Measurements from ENCODE around the gene LMF1.

DNA sequence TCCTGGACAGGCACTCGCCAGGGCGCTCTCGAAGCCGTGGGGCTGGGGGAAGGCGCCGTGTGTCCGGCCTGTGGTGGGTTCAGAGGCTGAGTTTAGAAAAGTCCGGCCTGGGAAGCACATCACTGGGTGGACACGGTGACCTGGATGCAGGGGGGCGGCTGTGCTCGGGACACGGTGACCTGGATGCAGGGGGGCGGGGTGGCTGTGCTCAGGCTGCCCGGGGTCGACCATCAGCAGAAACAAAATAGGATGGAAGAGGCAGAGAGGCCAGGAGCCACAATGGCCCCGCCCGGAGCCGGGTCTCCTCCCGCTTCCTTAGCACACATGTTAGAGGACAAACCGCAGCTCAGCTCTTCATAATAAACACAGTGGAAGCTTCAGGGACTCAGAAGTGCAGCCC, 127.0 kb downstream of the LMF1 start:
- TF ChIP-seq, protein P1, sequence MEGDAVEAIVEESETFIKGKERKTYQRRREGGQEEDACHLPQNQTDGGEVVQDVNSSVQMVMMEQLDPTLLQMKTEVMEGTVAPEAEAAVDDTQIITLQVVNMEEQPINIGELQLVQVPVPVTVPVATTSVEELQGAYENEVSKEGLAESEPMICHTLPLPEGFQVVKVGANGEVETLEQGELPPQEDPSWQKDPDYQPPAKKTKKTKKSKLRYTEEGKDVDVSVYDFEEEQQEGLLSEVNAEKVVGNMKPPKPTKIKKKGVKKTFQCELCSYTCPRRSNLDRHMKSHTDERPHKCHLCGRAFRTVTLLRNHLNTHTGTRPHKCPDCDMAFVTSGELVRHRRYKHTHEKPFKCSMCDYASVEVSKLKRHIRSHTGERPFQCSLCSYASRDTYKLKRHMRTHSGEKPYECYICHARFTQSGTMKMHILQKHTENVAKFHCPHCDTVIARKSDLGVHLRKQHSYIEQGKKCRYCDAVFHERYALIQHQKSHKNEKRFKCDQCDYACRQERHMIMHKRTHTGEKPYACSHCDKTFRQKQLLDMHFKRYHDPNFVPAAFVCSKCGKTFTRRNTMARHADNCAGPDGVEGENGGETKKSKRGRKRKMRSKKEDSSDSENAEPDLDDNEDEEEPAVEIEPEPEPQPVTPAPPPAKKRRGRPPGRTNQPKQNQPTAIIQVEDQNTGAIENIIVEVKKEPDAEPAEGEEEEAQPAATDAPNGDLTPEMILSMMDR (IDR thresholded peaks at IDR 0.05; ENCODE audit: poor library complexity, severe bottlenecking): no peak
- TF ChIP-seq MXI1 (conservative IDR thresholded peaks at IDR 0.05; ENCODE audit: poor library complexity, severe bottlenecking) (no peak), POLR2AphosphoS5 (IDR thresholded peaks at IDR 0.05) (no peak), EP300 (conservative IDR thresholded peaks at IDR 0.05; ENCODE audit: poor library complexity, severe bottlenecking) (no peak)

Data from neural cell (in vitro differentiated cells).